Body of pancreas (tissue), 4 donors: ENCODE results near the gene CACNA1S.

Source experiments
- POLR2A ChIP-seq, 3 donors: fragments of 450-650 bp; IDR thresholded peaks; one replicate each; pipeline ENCODE4 v1.6.1; 2016; ENCODE audit warnings: antibody characterized with exemption in 3 of 3, mild to moderate bottlenecking in 2 of 3
- TF ChIP-seq, protein P1 (sequence below), 7 experiments: fragments of 450-650 bp in 4 of 7; fragments of 200-600 bp in 3 of 7; sonication (generic) in 3 of 7; IDR thresholded peaks; one replicate each; pipeline ENCODE4 v1.5.1; 2016 to 2019; ENCODE audit warnings: antibody characterized with exemption in 7 of 7

DNA sequence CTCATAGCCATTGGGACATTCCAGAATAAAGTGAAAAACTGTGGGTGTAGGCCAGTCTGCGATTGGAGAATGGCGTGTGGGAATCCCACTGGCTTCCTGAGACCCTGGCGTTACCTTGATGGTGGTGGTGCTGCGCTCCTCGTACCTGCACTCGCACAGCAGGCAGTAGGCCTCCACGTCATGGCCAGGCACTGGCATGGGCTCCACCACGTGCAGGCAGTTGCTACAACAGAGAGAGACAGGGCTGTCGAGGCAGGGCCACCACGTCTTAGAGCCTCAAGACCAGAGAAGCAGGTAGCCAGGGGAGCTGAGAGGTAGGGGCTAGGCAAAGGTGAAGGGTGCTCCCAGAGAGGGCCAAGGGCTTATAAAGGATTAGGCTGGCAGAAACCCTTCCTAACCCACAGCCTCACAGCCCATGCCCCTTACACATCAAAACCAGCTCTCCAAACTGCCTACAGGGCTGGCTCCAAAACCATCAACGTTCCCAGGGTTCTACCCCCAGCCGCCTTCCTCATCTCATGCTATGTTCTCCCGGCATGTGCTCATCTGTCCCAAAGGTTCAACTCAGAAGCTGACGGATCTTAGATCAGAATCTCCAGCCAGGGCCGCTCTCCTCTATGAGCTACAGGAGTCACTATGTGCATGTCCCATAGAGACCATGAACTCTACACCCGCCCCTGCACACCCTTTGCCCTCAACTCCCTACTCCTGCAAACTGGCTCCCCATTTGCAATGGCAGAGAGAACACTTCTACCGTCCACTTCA lies 34.6 kb upstream of the CACNA1S start:
- TF ChIP-seq, protein P1, sequence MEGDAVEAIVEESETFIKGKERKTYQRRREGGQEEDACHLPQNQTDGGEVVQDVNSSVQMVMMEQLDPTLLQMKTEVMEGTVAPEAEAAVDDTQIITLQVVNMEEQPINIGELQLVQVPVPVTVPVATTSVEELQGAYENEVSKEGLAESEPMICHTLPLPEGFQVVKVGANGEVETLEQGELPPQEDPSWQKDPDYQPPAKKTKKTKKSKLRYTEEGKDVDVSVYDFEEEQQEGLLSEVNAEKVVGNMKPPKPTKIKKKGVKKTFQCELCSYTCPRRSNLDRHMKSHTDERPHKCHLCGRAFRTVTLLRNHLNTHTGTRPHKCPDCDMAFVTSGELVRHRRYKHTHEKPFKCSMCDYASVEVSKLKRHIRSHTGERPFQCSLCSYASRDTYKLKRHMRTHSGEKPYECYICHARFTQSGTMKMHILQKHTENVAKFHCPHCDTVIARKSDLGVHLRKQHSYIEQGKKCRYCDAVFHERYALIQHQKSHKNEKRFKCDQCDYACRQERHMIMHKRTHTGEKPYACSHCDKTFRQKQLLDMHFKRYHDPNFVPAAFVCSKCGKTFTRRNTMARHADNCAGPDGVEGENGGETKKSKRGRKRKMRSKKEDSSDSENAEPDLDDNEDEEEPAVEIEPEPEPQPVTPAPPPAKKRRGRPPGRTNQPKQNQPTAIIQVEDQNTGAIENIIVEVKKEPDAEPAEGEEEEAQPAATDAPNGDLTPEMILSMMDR (IDR thresholded peaks at IDR 0.05): no peak
- TF ChIP-seq POLR2A (IDR thresholded peaks at IDR 0.05): no peak
